GM21528 (cell line): ENCODE data around the gene OLFM2.
A peak's percentile ranks its signal among the peaks of the same experiment; 100 is the strongest.
"Not testable (repeated sequence)": the region's sequence is repeated elsewhere in the genome, so short reads cannot be mapped to it uniquely, and the experiment has no call there.

Experiments used
- ATAC-seq: cut with Tn5 transposase; IDR thresholded peaks from one replicate; pipeline ENCODE4 v1.9.1; 2021; ENCODE audit warnings: mild to moderate bottlenecking, moderate library complexity; ENCODE audit not compliant: unreplicated experiment, low FRiP score

The OLFM2 gene

GRCh38 chr19:9842834-9843625 is 93.3 kb downstream of the OLFM2 start:
- ATAC-seq, result no peak

- ATAC-seq, result no peak
Measured at GRCh38 chr19:9839415-9839814, 96.9 kb downstream of the OLFM2 start.

DNA sequence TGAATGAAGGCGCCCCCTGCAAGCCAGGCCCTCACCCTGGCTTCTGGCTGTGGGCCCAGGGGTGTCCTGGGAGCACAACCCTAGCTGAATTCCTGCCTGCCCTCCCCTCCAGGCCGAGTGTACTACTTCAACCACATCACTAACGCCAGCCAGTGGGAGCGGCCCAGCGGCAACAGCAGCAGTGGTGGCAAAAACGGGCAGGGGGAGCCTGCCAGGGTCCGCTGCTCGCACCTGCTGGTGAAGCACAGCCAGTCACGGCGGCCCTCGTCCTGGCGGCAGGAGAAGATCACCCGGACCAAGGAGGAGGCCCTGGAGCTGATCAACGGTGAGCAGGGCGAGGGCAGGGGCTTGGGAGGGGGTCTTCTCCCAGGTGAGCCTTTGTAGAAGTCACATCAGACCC is 98.0 kb downstream of the OLFM2 start:
- ATAC-seq, result no peak

GRCh38 chr19:9836021-9836420 is 100.3 kb downstream of the OLFM2 start:
- ATAC-seq, result no peak

- ATAC-seq, result peak; percentile 25
Measured at GRCh38 chr19:9835507-9835949, 100.8 kb downstream of the OLFM2 start.

DNA sequence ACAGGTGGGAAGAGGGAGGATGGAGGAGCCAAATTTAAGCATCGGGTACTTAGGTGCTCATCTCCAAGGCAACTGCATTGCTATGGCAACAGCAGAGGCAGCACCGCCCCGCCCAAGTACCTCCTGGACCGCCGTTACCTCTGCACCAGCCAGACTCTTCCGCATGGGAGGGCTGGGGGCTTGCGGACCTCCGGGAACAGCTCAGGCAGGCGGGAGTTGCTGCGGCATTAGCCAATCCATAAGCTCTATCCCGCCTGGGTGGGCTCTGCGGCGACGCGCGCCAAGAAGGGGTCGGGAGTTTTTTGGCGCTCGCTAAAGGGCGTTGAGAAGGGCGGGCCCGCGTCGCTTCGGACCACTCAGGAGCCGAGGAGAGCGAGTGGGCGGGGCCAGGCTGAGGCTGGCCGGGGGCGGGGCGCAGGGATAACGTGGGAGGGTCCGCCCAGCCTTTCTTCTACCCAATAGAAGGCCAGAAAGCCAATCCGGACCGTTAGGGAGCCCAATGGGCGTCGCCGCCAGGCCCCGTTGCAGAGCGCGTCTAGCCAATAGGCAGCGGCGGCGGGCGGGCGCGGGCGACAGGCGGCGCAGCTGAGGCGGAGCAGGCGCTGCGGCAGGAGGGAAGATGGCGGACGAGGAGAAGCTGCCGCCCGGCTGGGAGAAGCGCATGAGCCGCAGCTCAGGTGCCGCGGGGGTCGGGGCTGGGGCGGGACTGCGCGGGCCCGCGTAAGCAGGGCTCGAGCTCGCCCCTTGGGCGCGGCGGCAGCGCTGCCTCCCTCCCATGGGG is 101.4 kb downstream of the OLFM2 start, which contains the start of gene PIN1:
Gene PIN1, plus strand, starts transcription at position 593 of the 781 bp plus-strand sequence. Its CDS starts 27 bp downstream, at position 620.
- ATAC-seq, result peak; percentile 90

DNA sequence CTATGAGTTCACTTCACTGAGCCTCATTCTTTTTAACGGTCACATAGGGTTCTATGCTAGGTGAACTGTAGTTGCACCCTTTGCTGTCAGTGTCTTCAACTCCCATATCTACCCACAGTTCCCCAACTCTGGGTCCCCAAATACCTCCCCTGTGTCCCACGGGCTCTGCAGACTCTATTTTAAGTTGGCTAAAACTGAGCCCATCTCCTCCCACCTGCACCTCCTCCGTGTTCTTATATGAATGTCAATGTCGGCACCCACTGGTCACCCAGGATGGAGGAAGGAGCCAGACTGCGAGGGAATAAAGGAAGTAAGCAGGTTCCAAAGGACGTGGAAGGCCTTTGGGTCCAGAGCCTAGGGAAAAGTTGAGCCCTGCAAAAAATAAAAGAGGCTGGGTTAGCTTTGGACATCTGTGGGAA is 102.0 kb downstream of the OLFM2 start:
- ATAC-seq, result no peak

DNA sequence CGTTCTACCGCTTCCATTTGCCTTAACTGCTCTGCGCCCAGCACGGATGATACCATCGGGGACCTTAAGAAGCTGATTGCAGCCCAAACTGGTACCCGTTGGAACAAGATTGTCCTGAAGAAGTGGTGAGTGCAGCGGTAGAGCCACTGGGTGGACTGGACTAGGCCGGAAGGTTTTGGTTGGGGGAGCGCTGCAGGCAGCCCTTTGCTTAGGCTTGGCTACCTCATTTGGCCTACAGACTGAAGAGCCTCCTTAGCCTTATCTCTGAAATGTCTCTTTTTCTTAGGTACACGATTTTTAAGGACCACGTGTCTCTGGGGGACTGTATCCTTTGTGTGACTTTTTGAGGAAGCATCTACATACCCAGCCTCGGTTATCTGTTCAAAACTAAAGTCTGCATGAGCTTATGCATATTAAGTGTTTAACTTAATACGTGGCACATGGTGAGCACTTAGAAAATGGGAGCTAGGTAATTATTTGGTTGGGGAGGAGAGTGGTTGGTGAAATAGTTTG is 107.7 kb downstream of the OLFM2 start:
- no peak for ATAC-seq

DNA sequence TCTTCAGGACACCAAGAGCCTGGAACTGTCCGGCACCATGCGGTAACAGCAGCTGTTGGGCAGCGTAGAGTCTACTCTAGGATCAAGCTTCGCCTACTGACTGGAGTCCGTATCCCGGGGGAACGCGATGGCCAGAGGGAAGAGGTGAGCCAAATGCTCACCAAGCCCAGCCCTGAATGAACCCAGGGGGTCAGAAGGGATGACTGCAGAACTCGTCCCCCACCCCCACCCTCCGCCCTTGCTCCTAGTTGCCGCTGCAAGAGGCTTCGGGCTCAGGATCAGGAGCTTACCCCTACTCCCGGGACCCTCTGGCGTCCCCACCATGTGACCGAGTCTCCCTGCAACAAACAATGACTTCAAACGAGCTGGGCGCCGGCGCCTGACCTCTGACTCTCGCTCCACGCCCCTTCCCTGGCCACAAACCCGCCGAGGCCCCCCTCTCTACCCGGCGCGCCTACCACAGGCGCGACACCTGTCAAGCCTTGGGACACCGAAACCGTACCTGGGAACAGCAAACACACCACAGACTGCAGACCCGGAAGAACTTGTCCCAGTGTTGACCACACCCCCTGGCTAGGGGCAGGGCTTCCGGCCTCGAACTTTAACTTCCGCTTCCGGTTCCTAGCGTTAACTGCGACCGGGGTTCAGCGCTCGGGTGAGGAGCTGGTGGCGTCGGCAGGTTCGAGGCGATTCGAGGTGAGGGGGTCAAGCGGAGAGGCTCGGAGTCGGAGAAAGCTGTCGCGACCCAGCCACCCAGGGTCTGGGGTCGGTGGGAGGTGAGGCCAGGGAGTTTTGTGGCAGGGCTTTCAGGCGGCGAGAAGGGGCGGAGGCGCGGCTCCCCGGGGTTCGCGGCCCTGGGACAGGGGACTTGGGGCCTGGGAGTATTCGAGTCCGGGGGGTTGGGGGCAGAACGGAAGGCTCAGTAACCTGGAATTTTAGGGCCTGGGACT is 108.8 kb downstream of the OLFM2 start, which contains the start of gene UBL5:
Gene UBL5, plus strand, starts transcription at position 630 of the 950 bp plus-strand sequence. CDS start 420 bp downstream, outside the sequence.
- peak; percentile 88 for ATAC-seq

DNA sequence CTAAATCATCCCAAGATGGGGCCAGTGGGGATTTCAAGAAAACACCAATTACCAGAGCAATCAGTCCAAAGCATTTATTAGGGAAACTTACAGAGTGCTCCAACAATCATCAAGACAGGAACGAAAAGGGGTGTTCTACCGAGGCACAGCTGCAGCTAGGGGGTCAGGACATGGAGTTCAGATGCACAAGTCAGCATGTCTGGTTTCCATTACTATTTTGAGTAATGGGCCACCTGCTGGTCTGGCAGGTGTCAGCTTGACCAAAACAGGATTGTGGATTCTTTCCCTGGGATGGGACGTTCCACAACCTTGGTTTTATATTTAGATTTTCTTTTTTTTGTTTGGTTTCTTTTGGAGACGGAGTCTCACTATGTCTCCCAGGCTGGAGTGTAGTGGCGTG is 112.5 kb downstream of the OLFM2 start:
- ATAC-seq, result no peak

DNA sequence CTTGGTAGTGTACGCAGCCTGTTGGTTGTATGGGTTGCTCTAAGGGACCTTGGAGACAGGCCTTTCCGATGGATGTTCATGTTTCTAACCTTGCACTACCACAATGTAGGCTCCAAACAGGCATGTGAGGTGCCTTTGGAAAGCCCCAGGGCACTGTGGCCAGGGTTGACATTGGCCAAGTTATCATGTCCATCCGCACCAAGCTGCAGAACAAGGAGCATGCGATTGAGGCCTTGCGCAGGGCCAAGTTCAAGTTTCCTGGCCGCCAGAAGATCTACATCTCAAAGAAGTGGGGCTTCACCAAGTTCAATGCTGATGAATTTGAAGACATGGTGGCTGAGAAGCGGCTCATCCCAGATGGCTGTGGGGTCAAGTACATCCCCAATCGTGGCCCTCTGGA is 116.3 kb downstream of the OLFM2 start:
- not testable (repeated sequence) for ATAC-seq

- no peak for ATAC-seq
Measured at GRCh38 chr19:9819596-9819909, 116.8 kb downstream of the OLFM2 start.

GRCh38 chr19:9818734-9819595 is 117.3 kb downstream of the OLFM2 start, which contains the start of gene FBXL12:
Gene FBXL12, minus strand, starts transcription at chr19:9819079. Its CDS starts 266 bp downstream, at chr19:9818813.
- ATAC-seq, result peak; percentile 86

- ATAC-seq, result no peak
Measured at GRCh38 chr19:9818175-9818733, 118.1 kb downstream of the OLFM2 start.

DNA sequence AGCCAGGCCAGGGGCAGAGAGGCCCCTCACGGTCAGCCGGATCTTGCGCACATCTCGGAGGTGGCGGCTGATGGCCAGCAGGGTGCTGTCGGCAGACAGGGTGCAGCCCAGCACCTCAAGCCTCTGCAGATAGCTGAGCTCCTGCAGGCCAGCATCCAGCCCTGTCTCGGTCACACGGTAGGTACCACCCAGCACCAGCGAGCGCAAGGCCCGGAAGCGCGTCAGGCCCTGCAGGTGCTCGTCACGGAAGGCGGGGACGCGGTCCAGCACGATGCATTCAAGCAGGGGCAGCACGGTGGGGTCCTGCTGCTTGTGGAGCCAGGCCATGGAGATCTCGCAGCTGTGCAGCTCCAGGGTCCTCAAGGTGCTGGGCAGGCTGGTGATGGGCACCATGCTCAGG is 125.2 kb downstream of the OLFM2 start:
- ATAC-seq, result no peak

- no peak for ATAC-seq
Measured at GRCh38 chr19:9808855-9809824, 127.2 kb downstream of the OLFM2 start.

DNA sequence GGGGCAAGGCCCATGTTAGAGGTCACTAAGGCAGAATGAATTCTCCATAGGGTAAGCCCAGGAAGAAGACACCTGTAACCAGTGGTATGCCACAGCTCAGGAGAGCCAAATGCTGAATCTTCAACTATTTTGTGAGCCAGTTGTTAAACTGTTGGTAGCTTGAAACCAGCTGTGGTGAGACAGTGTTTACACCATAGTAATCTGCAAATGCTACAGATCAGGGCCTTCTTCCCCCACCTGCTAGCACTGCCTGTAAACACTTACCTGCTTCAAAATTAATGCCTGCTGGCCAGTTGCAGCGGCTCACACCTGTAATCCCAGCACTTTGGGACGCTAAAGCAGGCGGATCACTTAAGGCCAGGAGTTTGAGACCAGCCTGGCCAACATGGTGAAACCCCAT is 129.5 kb downstream of the OLFM2 start:
- no peak for ATAC-seq
